HL-60 (cell line): Measurements from ENCODE around the gene MYH11.

Experiments used
- DNase-seq, 2 experiments: peaks; one replicate each; pipeline ENCODE4 v3.0.0-alpha.2; 2010 to 2020; ENCODE audit warnings: low read depth in 1 of 2, low spot score in 1 of 2
- H3K27ac ChIP-seq: fragments of 250-450 bp; sonication (Bioruptor Pico); replicated peaks from 2 replicates; pipeline ENCODE4 v1.5.1; 2020; ENCODE audit warnings: mild to moderate bottlenecking, moderate library complexity
- H3K27me3 ChIP-seq: fragments of 250-450 bp; sonication (Bioruptor Pico); 2 replicates; pipeline ENCODE4 v1.5.1; 2021; ENCODE audit warnings: mild to moderate bottlenecking, moderate library complexity; ENCODE audit not compliant: insufficient read depth, poor library complexity, severe bottlenecking
- H3K4me3 ChIP-seq: replicated peaks from 2 replicates; pipeline ENCODE4 v1.5.1; 2011; ENCODE audit warnings: mild to moderate bottlenecking, control low read depth, low read length; ENCODE audit not compliant: insufficient read depth
- CTCF ChIP-seq: IDR thresholded peaks from one replicate; pipeline ENCODE4 v1.5.1; 2011; ENCODE audit warnings: low read length, control low read depth, inconsistent platforms; ENCODE audit not compliant: insufficient read depth
- GABPA ChIP-seq: IDR thresholded peaks from 2 replicates; pipeline ENCODE4 v1.6.1; 2012; ENCODE audit warnings: low read depth
- POLR2AphosphoS5 ChIP-seq: IDR thresholded peaks from 2 replicates; pipeline ENCODE4 v1.6.1; 2012; ENCODE audit warnings: low read depth
- REST ChIP-seq: IDR thresholded peaks from 2 replicates; pipeline ENCODE4 v1.6.1; 2012; ENCODE audit warnings: low read depth; ENCODE audit not compliant: insufficient replicate concordance
- SPI1 ChIP-seq: IDR thresholded peaks from 2 replicates; pipeline ENCODE4 v1.6.1; 2012; ENCODE audit warnings: low read depth, mild to moderate bottlenecking, borderline replicate concordance

Gene MYH11

GRCh38 chr16:15769239-15769638, 87.6 kb downstream of the MYH11 start:
- DNase-seq = no peak
- Histone ChIP-seq H3K4me3 (no peak overlapping the region), H3K27me3 (no peaks in the 10 kb centered on the region), H3K27ac (no peak overlapping the region)
- TF ChIP-seq POLR2AphosphoS5 = no peak
- no peak for TF ChIP-seq REST
- TF ChIP-seq GABPA = no peak
- no peak for TF ChIP-seq SPI1
- TF ChIP-seq CTCF = no peak

- Histone ChIP-seq H3K27me3 (no peaks in the 10 kb centered on the region), H3K27ac (no peak overlapping the region), H3K4me3 (no peak overlapping the region)
- TF ChIP-seq CTCF = no peak
- TF ChIP-seq POLR2AphosphoS5 = no peak
- TF ChIP-seq GABPA = no peak
- TF ChIP-seq SPI1 = no peak
- DNase-seq = no peak
These were observed 88.6 kb downstream of the MYH11 start for GRCh38 chr16:15768201-15768600.

- Histone ChIP-seq H3K27ac (no peak overlapping the region), H3K4me3 (no peak overlapping the region), H3K27me3 (no peaks in the 10 kb centered on the region)
- TF ChIP-seq GABPA (no peak), SPI1 (no peak), CTCF (no peak), POLR2AphosphoS5 (no peak)
- no peak for DNase-seq
These were observed 89.9 kb downstream of the MYH11 start for GRCh38 chr16:15766918-15767317.

GRCh38 chr16:15765880-15766279, 90.9 kb downstream of the MYH11 start:
- TF ChIP-seq CTCF = peak; percentile 89
- no peak for TF ChIP-seq GABPA
- TF ChIP-seq REST = peak; percentile 84
- Histone ChIP-seq H3K27ac (no peak overlapping the region), H3K4me3 (no peak overlapping the region), H3K27me3 (no peaks in the 10 kb centered on the region)
- peak; percentile 16 to 64 for DNase-seq
